ENCODE results near the gene LILRB5.

Gene LILRB5

GRCh38 chr19:54204767-54205468, 52.2 kb downstream of the LILRB5 start:
- H3K27me3 ChIP-seq (ENCODE audit: control insufficient read depth, insufficient read depth, low read length): no peaks in the 10 kb centered on the region
- H2AFZ ChIP-seq: no peak overlapping the region
- no peak overlapping the region for H3K27ac ChIP-seq
- H3K9me3 ChIP-seq (ENCODE audit: control insufficient read depth, low read length): no peaks in the 10 kb centered on the region
- H3K4me1 ChIP-seq: peaks cover 13% of the 10 kb centered on the region
- no peak overlapping the region for H3K4me3 ChIP-seq (ENCODE audit: low read depth, low read length)
- H3K36me3 ChIP-seq (ENCODE audit: control insufficient read depth, insufficient read depth, low read length): no peaks in the 10 kb centered on the region
- H3K9ac ChIP-seq: no peak overlapping the region
- TF ChIP-seq, protein P1, sequence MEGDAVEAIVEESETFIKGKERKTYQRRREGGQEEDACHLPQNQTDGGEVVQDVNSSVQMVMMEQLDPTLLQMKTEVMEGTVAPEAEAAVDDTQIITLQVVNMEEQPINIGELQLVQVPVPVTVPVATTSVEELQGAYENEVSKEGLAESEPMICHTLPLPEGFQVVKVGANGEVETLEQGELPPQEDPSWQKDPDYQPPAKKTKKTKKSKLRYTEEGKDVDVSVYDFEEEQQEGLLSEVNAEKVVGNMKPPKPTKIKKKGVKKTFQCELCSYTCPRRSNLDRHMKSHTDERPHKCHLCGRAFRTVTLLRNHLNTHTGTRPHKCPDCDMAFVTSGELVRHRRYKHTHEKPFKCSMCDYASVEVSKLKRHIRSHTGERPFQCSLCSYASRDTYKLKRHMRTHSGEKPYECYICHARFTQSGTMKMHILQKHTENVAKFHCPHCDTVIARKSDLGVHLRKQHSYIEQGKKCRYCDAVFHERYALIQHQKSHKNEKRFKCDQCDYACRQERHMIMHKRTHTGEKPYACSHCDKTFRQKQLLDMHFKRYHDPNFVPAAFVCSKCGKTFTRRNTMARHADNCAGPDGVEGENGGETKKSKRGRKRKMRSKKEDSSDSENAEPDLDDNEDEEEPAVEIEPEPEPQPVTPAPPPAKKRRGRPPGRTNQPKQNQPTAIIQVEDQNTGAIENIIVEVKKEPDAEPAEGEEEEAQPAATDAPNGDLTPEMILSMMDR (IDR thresholded peaks at IDR 0.05): no peak
- H3K79me2 ChIP-seq: peaks cover 51% of the 10 kb centered on the region
- no peak overlapping the region for H3K4me2 ChIP-seq (ENCODE audit: low read length)

DNA sequence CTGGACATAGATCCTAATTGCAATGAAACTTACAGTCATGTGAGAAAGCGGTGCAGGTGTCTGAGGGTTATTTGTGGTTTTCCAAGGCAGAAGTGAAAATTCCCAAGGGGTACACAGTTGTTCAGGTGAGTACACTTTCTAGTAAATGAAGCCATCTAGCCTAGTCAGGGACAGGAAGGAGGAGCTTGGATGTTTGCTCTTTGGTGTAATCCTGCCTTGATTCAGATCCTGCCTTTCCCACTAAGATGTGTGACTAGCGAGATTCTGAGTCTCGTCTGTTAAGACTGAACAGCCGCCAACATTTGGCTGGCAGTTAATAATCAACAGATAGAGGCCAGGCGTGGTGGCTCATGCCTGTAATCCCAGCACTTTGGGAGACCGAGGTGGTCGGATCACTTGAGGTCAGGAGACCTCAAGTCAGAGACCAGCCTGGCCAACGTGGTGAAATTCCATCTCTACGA, 53.9 kb downstream of the LILRB5 start:
- Histone ChIP-seq H3K36me3 (ENCODE audit: control insufficient read depth, insufficient read depth, low read length) (no peaks in the 10 kb centered on the region), H3K4me2 (ENCODE audit: low read length) (no peak overlapping the region), H3K4me3 (ENCODE audit: low read depth, low read length) (no peak overlapping the region), H3K79me2 (peaks cover 48% of the 10 kb centered on the region), H3K9me3 (ENCODE audit: control insufficient read depth, low read length) (no peaks in the 10 kb centered on the region), H3K27ac (no peak overlapping the region), H2AFZ (no peak overlapping the region), H3K4me1 (peaks cover 13% of the 10 kb centered on the region), H3K27me3 (ENCODE audit: control insufficient read depth, insufficient read depth, low read length) (no peaks in the 10 kb centered on the region), H3K9ac (no peak overlapping the region)
- TF ChIP-seq, protein P1 (IDR thresholded peaks at IDR 0.05): no peak

DNA sequence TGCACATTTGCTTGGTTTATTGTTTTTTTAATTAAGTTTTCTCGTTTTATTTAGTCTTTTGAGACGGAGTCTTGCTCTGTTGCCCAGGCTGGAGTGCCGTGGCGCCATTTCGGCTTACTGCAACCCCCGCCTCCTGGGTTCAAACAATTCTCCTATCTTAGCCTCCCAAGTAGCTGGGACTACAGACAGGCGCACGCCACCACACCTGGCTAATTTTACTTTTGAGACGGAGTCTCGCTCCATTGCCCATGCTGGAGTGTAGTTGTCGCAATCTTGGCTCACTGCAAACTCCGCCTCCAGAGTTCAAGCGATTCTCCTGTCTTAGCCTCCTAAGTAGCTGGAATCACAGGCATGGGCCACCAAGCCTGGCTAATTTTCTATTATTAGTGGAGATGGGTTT, 55.1 kb downstream of the LILRB5 start:
- Histone ChIP-seq H3K27ac (no peak overlapping the region), H3K4me1 (peaks cover 13% of the 10 kb centered on the region), H3K9ac (no peak overlapping the region), H3K4me2 (ENCODE audit: low read length) (peak overlapping the region; percentile 77), H2AFZ (no peak overlapping the region), H3K79me2 (peaks cover 45% of the 10 kb centered on the region), H3K36me3 (ENCODE audit: control insufficient read depth, insufficient read depth, low read length) (no peaks in the 10 kb centered on the region), H3K4me3 (ENCODE audit: low read depth, low read length) (peak overlapping the region; percentile 74), H3K9me3 (ENCODE audit: control insufficient read depth, low read length) (no peaks in the 10 kb centered on the region), H3K27me3 (ENCODE audit: control insufficient read depth, insufficient read depth, low read length) (no peaks in the 10 kb centered on the region)
- TF ChIP-seq, protein P1 (IDR thresholded peaks at IDR 0.05): no peak

DNA sequence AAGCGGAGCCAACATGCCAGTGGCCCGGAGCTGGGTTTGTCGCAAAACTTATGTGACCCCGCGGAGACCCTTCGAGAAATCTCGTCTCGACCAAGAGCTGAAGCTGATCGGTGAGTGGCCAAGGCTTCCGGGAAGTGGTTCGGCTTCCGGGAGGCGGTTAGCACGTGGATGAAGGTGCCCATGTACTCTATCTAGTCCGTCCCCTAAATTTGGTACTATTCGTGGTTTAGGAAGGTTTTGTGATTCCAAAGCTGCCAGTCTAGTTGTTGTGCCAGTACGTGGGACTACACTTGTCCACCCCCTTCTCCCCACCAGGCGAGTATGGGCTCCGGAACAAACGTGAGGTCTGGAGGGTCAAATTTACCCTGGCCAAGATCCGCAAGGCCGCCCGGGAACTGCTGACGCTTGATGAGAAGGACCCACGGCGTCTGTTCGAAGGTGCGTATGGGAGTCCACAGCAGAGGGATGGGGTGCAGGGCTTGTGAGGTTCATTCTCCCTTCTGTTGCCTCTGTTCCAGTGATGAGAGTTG, 55.8 kb downstream of the LILRB5 start:
- peak overlapping the region; percentile 74 for H3K4me3 ChIP-seq (ENCODE audit: low read depth, low read length)
- H3K79me2 ChIP-seq: peaks cover 42% of the 10 kb centered on the region
- no peaks in the 10 kb centered on the region for H3K27me3 ChIP-seq (ENCODE audit: control insufficient read depth, insufficient read depth, low read length)
- no peaks in the 10 kb centered on the region for H3K36me3 ChIP-seq (ENCODE audit: control insufficient read depth, insufficient read depth, low read length)
- peak overlapping the region; percentile 77 for H3K4me2 ChIP-seq (ENCODE audit: low read length)
- H3K9ac ChIP-seq: peak overlapping the region; percentile 21
- H3K4me1 ChIP-seq: peaks cover 13% of the 10 kb centered on the region
- no peaks in the 10 kb centered on the region for H3K9me3 ChIP-seq (ENCODE audit: control insufficient read depth, low read length)
- TF ChIP-seq, protein P1 (IDR thresholded peaks at IDR 0.05): no peak
- peak overlapping the region; percentile 95 for H3K27ac ChIP-seq
- peak overlapping the region; percentile 93 for H2AFZ ChIP-seq
